Astrocyte of the hippocampus (primary cell): ENCODE measurements around the gene SLC9A9.

Experiments used
- DNase-seq: peaks from one replicate; pipeline ENCODE4 v3.0.0; 2011; ENCODE audit warnings: low read depth, low spot score

The SLC9A9 gene

DNA sequence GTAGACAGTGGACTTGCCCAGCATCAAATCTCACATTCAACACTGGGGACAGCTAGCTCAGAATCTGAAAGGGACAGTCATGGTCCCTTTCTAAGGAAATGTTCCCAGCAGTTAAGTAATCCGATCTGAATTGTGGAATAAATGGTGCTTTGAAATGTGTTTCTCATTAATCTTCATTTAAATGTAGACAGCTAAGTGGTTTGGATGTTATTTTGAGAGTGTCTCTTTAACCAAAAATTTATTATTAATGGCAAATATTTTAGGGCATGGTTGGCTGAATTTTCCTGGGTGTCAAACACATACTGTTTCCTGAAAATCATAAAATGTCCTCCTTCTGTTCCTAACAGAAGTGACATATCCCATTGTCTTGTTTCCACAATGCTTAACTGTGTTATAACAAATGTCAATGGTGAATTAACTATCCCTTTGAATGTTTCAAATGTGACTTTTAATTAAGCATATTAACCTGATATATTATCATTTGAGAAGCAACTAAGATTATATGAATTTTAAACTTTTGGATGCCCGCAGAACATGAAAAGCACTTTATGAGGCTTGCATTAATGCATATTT is 517.9 kb downstream of the SLC9A9 start:
- DNase-seq = no peak

GRCh38 chr3:143329567-143330211 is 518.6 kb downstream of the SLC9A9 start:
- DNase-seq = peak; percentile 47

DNA sequence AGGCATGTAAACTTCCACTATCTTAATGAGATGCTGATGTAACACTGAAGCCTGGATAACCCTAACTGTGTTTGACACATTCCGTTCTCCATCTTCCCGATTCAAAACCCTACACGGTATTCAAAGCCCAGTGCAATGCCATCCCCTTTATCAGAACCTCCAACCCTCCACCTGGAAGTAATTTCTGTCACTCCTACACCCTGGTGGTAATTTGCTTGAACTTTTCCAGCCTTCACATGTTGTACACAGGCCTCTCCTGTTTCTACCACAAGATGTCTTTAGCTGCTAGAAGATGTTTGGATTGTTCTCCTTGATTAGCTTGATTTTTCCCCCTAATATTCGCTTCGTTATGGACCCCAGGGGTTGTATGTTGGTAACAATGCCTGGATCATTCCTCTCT is 519.8 kb downstream of the SLC9A9 start:
- DNase-seq = no peak

- DNase-seq = no peak
Measured at GRCh38 chr3:143326983-143327778, 521.1 kb downstream of the SLC9A9 start.

DNA sequence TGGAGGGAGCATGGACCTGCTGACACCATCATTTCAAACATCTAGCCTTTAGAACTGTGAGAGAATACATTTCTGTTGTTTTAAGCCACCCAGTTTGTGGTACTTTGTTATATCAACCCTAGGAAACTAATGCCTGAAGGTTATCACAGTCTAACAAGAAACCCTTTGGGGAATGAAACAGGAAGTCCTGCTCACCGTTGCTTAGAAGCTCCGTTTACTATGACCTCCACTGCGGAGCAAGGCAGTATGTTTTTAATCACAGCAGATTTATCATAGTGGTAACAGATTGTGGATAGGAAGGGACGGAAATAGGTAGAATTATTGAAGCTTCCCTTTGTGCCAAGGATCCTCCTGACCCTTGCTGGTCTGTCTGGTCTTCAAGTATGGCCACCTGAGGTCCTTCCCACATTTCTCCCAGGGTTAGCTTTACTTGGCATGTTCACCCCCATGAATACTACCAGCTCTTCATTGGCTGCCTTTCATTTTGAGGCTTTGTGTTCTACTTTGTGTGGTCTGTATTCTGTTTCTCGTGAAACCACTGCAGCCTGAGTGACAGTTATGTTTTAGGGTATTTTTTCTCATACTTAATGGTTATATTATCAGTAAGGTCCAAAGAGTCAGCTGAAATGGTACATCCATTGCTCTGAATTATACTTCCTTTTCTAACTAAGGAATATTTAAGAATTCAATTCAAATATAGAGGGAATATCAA is 527.1 kb downstream of the SLC9A9 start:
- no peak for DNase-seq

DNA sequence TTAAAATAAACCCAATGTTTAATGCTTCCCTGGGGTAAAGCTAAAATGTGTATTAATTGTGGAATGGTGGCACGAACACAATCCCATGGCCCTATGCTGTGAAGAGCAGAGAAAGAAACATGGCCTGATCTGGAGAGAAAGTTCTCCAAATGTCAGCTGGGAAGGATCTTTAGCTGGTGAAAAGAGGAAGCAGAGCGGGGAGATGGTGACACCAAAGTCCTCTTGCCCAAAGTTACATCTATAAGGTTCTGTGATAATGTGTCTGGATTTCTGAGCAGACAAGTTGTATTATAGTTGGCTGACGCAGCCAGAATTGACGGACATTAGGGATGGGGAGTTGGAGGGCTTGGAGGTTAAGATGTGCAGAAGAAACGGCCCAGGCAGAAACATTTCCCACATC is 532.5 kb downstream of the SLC9A9 start:
- no peak for DNase-seq

GRCh38 chr3:143314251-143315093 is 533.8 kb downstream of the SLC9A9 start:
- no peak for DNase-seq

- DNase-seq = no peak
Measured at GRCh38 chr3:143313893-143314188, 534.4 kb downstream of the SLC9A9 start.

- no peak for DNase-seq
Measured at GRCh38 chr3:143313025-143313892, 535.0 kb downstream of the SLC9A9 start.

DNA sequence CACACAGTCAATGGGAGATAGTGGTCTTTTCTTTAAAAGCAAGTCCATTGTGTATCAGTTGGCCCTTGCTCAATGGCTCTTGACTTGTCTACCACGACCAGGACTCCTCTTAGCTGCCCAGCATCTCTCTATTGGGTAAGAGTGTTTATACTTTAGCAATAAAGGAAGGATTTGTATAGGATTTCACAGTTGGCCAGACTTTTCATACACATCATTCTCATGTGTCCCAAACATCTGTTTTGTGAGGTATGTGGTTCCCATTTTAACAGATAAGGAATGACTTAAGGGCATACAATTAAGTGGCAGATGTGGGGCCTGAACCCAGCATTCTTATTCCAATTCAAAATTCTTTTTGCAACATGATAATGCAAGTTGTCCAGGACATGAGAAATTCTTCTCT is 537.2 kb downstream of the SLC9A9 start:
- DNase-seq = no peak

GRCh38 chr3:143309705-143310104 is 538.6 kb downstream of the SLC9A9 start:
- DNase-seq = no peak

DNA sequence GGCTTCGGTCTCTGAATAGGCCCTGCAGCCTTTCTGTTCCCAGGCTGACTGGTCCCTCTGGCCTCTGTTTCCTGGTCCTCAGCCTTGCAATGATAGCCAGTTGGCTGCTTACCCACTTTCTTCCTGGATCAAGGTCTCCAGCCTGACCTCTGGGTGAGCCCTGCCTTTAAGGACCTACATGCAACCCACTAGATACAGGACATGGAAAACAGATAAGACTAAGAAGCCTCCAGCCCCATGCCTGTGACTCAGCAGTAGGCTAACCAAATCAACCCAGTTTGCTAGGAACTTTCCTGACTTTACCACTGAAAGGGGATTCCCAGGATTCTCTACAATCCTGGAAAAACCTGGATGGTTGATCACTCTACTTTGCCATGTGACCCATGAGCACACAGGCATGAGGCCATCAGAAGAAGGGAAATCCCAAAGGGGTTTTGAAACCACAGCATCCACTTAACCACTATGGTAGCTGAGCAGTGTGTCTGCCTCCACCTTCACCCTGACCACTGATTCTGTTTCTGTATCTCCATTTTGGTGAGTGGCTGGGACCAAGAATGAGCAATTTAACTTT is 540.6 kb downstream of the SLC9A9 start:
- DNase-seq = peak; percentile 71

DNA sequence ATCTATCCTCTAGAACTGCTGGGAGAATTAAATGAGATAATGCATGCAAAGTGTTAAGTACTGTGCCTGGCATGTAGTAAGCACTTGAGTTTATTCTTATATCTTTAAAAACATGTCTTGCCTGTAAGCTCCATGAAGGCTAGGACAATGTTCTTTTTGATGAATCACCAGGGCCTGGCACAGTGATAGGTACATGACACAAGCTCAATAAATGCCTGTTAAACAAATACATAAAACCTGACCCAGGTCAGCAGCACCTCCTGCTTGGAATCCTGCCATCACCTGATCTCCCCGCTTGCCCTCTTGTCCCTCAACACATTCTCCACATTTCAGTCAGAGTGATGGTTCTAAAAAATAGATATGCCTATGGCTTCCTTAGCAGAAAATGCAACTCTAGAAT is 541.9 kb downstream of the SLC9A9 start:
- DNase-seq = no peak

- peak; percentile 72 for DNase-seq
Measured at GRCh38 chr3:143302638-143303171, 545.6 kb downstream of the SLC9A9 start.

DNA sequence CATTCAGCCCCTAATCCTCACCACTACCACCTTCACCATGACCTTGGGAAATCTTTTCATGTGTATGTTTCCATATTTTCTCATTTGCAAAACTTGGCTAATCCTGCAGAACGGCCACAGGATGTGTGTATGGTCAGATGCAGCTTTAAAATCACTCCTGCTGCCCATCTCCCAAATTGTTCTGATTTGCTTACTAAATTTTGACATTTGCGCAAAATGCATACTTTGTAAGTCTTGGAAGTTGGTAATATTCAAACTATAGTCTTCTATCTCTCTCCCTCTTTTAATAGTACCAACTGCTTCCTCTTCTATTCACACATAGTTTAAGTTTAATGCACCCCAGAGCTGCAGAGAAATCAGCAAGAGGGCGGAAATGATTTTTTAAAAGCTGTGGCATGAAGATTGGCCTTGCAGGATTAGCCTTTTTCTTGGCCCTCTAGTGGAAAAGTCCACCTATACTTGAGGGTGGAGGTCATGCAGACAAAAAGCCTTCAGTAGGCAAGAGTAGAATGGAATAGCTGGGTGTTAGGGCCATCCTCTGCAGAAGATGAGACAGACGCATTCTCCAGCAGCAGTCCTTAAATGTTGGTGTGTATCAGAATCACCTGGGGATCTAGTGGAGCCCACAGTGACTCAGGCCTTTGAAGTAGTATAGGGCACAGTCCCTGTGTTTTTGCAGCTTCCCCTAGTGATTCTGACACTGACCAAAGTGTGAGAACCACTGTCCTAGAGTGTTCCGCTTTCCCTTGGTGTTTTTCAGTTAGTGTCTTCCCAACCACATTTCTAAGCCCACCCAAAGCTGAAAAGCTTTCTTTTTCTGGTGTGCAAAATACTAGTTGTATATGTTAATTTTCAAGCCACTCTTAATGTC is 547.0 kb downstream of the SLC9A9 start:
- no peak for DNase-seq

GRCh38 chr3:143298886-143299535 is 549.3 kb downstream of the SLC9A9 start:
- DNase-seq = no peak

- DNase-seq = no peak
Measured at GRCh38 chr3:143298380-143298779, 549.9 kb downstream of the SLC9A9 start.
